ENCODE data around the gene LRRC57.

GRCh38 chr15:42549741-42550392, 1.3 kb upstream of the LRRC57 start:
- no peak for TF ChIP-seq CTCF (IDR thresholded peaks at IDR 0.05)
- no peak for TF ChIP-seq POLR2A (IDR thresholded peaks at IDR 0.05)

All from upper lobe of left lung (tissue), 4 donors.